SK-N-SH treated with all-trans-retinoic acid at 6 μM for 48 hours (cell line): ENCODE data around the gene CHSY1.

Experiments
- ATAC-seq: fragments of 200-7000 bp; cut with Tn5 transposase; 3 replicates; pipeline ENCODE4 v1.9.1; 2020; ENCODE audit warnings: mild to moderate bottlenecking, moderate library complexity
- ARNTL ChIP-seq: fragments of 450-650 bp; formaldehyde crosslinking; IDR thresholded peaks from 2 replicates; pipeline ENCODE4 v1.5.0; 2020; ENCODE audit warnings: low read depth, mild to moderate bottlenecking, moderate library complexity, borderline replicate concordance
- BACH2 ChIP-seq: fragments of 250-450 bp; sonication (Bioruptor Pico); IDR thresholded peaks from 2 replicates; pipeline ENCODE4 v1.9.0; 2021; ENCODE audit warnings: mild to moderate bottlenecking, borderline replicate concordance
- CREB5 ChIP-seq: fragments of 250-450 bp; sonication (Bioruptor Pico); IDR thresholded peaks from 2 replicates; pipeline ENCODE4 v1.5.1; 2020; ENCODE audit warnings: low read depth, mild to moderate bottlenecking, moderate library complexity
- CSDC2 ChIP-seq: fragments of 250-450 bp; sonication (Bioruptor Pico); IDR thresholded peaks from 2 replicates; pipeline ENCODE4 v1.5.0; 2020; ENCODE audit warnings: mild to moderate bottlenecking, moderate library complexity
- CSRNP3 ChIP-seq: fragments of 250-450 bp; sonication (Bioruptor Pico); IDR thresholded peaks from 2 replicates; pipeline ENCODE4 v1.5.1; 2021; ENCODE audit warnings: mild to moderate bottlenecking, moderate library complexity
- GLIS3 ChIP-seq: fragments of 250-450 bp; sonication (Bioruptor Pico); IDR thresholded peaks from 2 replicates; pipeline ENCODE4 v1.5.0; 2020; ENCODE audit warnings: mild to moderate bottlenecking, moderate library complexity
- ISL1 ChIP-seq: fragments of 250-450 bp; sonication (Bioruptor Pico); IDR thresholded peaks from 2 replicates; pipeline ENCODE4 v2.1.2; 2022; ENCODE audit warnings: mild to moderate bottlenecking, moderate library complexity
- POU6F1 ChIP-seq: fragments of 250-450 bp; sonication (Bioruptor Pico); IDR thresholded peaks from 2 replicates; pipeline ENCODE4 v1.8.0; 2021; ENCODE audit warnings: low read depth, mild to moderate bottlenecking, moderate library complexity, borderline replicate concordance
- PPARA ChIP-seq: fragments of 250-450 bp; sonication (Bioruptor Pico); IDR thresholded peaks from 2 replicates; pipeline ENCODE4 v1.5.0; 2020; ENCODE audit warnings: mild to moderate bottlenecking, borderline replicate concordance
- RARB ChIP-seq: fragments of 250-450 bp; sonication (Bioruptor Pico); IDR thresholded peaks from 2 replicates; pipeline ENCODE4 v1.8.0; 2021; ENCODE audit warnings: mild to moderate bottlenecking, moderate library complexity
- SNAI2 ChIP-seq: fragments of 250-450 bp; sonication (Bioruptor Pico); IDR thresholded peaks from 2 replicates; pipeline ENCODE4 v1.5.0; 2020; ENCODE audit warnings: mild to moderate bottlenecking, moderate library complexity
- TOX ChIP-seq: fragments of 250-450 bp; sonication (Bioruptor Pico); IDR thresholded peaks from 2 replicates; pipeline ENCODE4 v1.8.0; 2021; ENCODE audit warnings: mild to moderate bottlenecking, moderate library complexity, borderline replicate concordance
- TSHZ2 ChIP-seq: fragments of 250-450 bp; sonication (Bioruptor Pico); IDR thresholded peaks from 2 replicates; pipeline ENCODE4 v1.5.0; 2020; ENCODE audit warnings: mild to moderate bottlenecking, moderate library complexity
- ZC3H10 ChIP-seq: fragments of 250-450 bp; sonication (Bioruptor Pico); IDR thresholded peaks from 2 replicates; pipeline ENCODE4 v1.5.1; 2021; ENCODE audit warnings: mild to moderate bottlenecking, moderate library complexity
- ZFP3 ChIP-seq: fragments of 250-450 bp; sonication (Bioruptor Pico); IDR thresholded peaks from 2 replicates; pipeline ENCODE4 v1.5.0; 2020; ENCODE audit warnings: mild to moderate bottlenecking, moderate library complexity
- ZFP30 ChIP-seq: fragments of 450-650 bp; formaldehyde crosslinking; IDR thresholded peaks from 2 replicates; pipeline ENCODE4 v1.5.0; 2022; ENCODE audit warnings: mild to moderate bottlenecking, moderate library complexity
- ZNF565 ChIP-seq: fragments of 450-650 bp; formaldehyde crosslinking; conservative IDR thresholded peaks from 2 replicates; pipeline ENCODE4 v1.5.0; 2020; ENCODE audit warnings: low read depth, mild to moderate bottlenecking, moderate library complexity
- ZNF70 ChIP-seq: fragments of 450-650 bp; formaldehyde crosslinking; IDR thresholded peaks from 2 replicates; pipeline ENCODE4 v1.5.0; 2020; ENCODE audit warnings: mild to moderate bottlenecking, moderate library complexity
- ZNF8 ChIP-seq: fragments of 450-650 bp; formaldehyde crosslinking; IDR thresholded peaks from 2 replicates; pipeline ENCODE4 v1.5.0; 2020; ENCODE audit warnings: mild to moderate bottlenecking, moderate library complexity
- TF ChIP-seq, protein P1 (sequence below): fragments of 250-450 bp; sonication (Bioruptor Pico); IDR thresholded peaks from 2 replicates; pipeline ENCODE4 v1.8.0; 2020; ENCODE audit warnings: mild to moderate bottlenecking, moderate library complexity, borderline replicate concordance

CHSY1 gene

DNA sequence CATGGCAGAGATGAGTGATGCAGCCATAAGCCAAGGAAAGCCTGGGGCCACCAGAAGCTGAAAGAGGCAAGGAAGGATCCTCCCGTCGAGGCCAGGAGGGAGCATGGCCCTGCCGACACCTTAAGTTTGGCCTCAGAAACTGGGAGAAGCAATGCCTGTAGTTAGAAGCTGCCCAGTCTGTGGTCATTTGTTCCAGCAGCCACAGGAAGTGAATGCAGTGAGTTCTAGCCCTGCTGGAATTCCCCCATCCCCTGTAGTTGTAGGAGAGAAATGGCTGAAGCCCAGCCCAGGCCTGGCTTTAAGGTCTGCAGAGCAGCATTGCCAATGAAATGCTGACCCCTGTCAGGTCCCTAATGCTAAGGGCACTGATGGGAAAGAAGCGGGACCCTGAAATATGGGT is 12.2 kb upstream of the CHSY1 start:
- no peak for ATAC-seq

GRCh38 chr15:101262551-101262950 is 10.7 kb upstream of the CHSY1 start:
- no peak for ATAC-seq
- TF ChIP-seq ZFP3 (CRISPR knock-in tag): no peak
- no peak for TF ChIP-seq ZFP30
- no peak for TF ChIP-seq GLIS3
- TF ChIP-seq TSHZ2 (CRISPR knock-in tag): no peak
- no peak for TF ChIP-seq CSRNP3 (CRISPR knock-in tag)
- no peak for TF ChIP-seq ZNF8 (CRISPR knock-in tag)
- TF ChIP-seq TOX (CRISPR knock-in tag): no peak
- TF ChIP-seq ARNTL (CRISPR knock-in tag): no peak
- TF ChIP-seq ZNF70 (CRISPR knock-in tag): no peak
- no peak for TF ChIP-seq SNAI2 (CRISPR knock-in tag)
- TF ChIP-seq, protein P1, sequence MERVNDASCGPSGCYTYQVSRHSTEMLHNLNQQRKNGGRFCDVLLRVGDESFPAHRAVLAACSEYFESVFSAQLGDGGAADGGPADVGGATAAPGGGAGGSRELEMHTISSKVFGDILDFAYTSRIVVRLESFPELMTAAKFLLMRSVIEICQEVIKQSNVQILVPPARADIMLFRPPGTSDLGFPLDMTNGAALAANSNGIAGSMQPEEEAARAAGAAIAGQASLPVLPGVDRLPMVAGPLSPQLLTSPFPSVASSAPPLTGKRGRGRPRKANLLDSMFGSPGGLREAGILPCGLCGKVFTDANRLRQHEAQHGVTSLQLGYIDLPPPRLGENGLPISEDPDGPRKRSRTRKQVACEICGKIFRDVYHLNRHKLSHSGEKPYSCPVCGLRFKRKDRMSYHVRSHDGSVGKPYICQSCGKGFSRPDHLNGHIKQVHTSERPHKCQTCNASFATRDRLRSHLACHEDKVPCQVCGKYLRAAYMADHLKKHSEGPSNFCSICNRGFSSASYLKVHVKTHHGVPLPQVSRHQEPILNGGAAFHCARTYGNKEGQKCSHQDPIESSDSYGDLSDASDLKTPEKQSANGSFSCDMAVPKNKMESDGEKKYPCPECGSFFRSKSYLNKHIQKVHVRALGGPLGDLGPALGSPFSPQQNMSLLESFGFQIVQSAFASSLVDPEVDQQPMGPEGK: no peak
- TF ChIP-seq RARB (CRISPR knock-in tag): no peak
- TF ChIP-seq PPARA (CRISPR knock-in tag): no peak
- no peak for TF ChIP-seq CREB5 (CRISPR knock-in tag)
- TF ChIP-seq CSDC2 (CRISPR knock-in tag): no peak

More for the DNA sequence above, 12.2 kb upstream of the CHSY1 start:
- TF ChIP-seq RARB (CRISPR knock-in tag) (no peak), BACH2 (CRISPR knock-in tag) (no peak), POU6F1 (no peak), ZNF565 (CRISPR knock-in tag) (no peak), TOX (CRISPR knock-in tag) (no peak), CSDC2 (CRISPR knock-in tag) (no peak), CSRNP3 (CRISPR knock-in tag) (no peak), ARNTL (CRISPR knock-in tag) (no peak), CREB5 (CRISPR knock-in tag) (no peak), ZC3H10 (CRISPR knock-in tag) (no peak), ISL1 (CRISPR knock-in tag) (no peak)
- TF ChIP-seq, protein P1: no peak
